Stomach smooth muscle (tissue), 2 donors: ENCODE data around the gene C12orf56.
"Not testable (repeated sequence)": the region's sequence is repeated elsewhere in the genome, so short reads cannot be mapped to it uniquely, and the experiment has no call there.

ENCODE experiments used
- H3K27ac ChIP-seq: one replicate; pipeline ENCODE4 v1.7.0; 2013; ENCODE audit warnings: mild to moderate bottlenecking, low read length, inconsistent platforms
- H3K27me3 ChIP-seq, 2 donors: one replicate each; pipeline ENCODE4 v1.7.0; 2013; ENCODE audit warnings: low read length in 2 of 2; ENCODE audit not compliant: insufficient read depth in 2 of 2, control insufficient read depth in 1 of 2
- H3K36me3 ChIP-seq, 2 donors: one replicate each; pipeline ENCODE4 v1.7.0; 2013; ENCODE audit warnings: low read length in 2 of 2; ENCODE audit not compliant: control insufficient read depth in 2 of 2, insufficient read depth in 2 of 2
- H3K4me1 ChIP-seq: one replicate; pipeline ENCODE4 v1.7.0; 2013; ENCODE audit warnings: low read length; ENCODE audit not compliant: control insufficient read depth, insufficient read depth
- H3K4me3 ChIP-seq, 2 donors: one replicate each; pipeline ENCODE4 v1.7.0; 2013; ENCODE audit warnings: low read length in 2 of 2
- H3K9ac ChIP-seq, 2 donors: one replicate each; pipeline ENCODE4 v1.7.0; 2013; ENCODE audit warnings: low read length in 2 of 2, mild to moderate bottlenecking in 1 of 2
- H3K9me3 ChIP-seq, 2 donors: one replicate each; pipeline ENCODE4 v1.7.0; 2013; ENCODE audit warnings: low read length in 2 of 2; ENCODE audit not compliant: control insufficient read depth in 2 of 2
- donor health status: healthy.
- donor health status: Pancreatic carcinoma.

C12orf56 gene

DNA sequence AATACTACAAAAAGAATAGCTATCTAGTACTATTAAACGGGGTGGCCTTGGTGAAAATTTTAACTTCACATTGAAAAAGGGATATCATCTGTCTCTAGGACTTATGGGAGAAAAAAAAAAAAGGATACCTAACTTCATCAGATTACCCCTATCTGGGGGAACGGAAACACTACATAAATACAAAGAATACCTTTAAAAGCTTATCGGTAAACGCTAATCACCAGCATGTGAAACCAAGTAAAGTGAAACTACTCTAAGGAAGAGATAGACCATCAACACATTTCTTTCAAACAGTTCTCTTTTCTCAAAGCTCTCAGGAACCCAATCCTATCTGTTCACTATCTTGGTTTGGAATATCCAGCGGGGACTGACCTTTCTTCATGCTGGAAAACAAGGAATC, 172.0 kb downstream of the C12orf56 start:
- no peaks in the 10 kb centered on the region for H3K9me3 ChIP-seq
- no peak overlapping the region for H3K4me3 ChIP-seq
- H3K27ac ChIP-seq, result no peak overlapping the region
- no peak overlapping the region for H3K9ac ChIP-seq
- H3K27me3 ChIP-seq, result no peaks in the 10 kb centered on the region
- H3K36me3 ChIP-seq, result no peaks in the 10 kb centered on the region
- no peaks in the 10 kb centered on the region for H3K4me1 ChIP-seq

DNA sequence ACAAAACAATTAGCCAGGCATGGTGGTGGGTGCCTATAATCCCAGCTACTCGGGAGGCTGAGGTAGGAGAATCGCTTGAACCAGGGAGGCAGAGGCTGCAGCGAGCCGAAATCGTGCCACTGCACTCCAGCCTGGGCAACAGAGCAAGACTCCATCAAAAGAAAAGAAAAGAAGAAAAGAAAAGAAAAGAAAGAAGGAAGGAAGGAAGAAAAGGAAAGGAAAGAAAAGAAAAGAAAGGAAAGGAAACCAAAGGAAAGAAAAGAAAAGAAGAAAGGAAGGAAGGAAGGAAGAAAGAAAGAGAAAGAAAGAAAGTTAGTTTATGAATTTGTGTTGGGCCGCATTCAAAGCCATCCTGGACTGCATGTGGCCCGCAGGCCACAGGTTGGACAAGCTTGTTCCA, 172.9 kb downstream of the C12orf56 start:
- H3K4me3 ChIP-seq, H3K36me3 ChIP-seq, H3K9ac ChIP-seq, H3K27ac ChIP-seq, H3K4me1 ChIP-seq, H3K9me3 ChIP-seq, H3K27me3 ChIP-seq: not testable (repeated sequence)

DNA sequence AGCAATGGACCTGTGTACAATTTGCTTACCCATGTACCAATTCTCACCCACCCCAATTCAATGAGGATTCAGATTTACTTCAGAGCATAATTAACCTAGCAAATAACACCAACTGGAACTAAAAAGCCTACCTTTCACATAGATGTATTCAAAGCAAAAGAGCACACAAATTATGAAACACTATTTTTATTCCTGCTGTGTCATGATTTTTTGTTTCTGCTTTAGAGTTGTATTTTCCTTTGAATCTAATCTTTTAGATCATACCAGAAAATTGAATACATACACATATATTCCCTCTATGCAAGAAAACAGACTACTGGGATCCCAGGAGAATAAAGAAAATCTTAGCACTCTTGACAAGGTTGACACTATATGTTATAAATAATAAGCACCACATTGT, 174.3 kb downstream of the C12orf56 start:
- Histone ChIP-seq H3K27ac (no peak overlapping the region), H3K4me1 (no peaks in the 10 kb centered on the region), H3K9ac (no peak overlapping the region), H3K27me3 (no peaks in the 10 kb centered on the region), H3K4me3 (no peak overlapping the region), H3K36me3 (no peaks in the 10 kb centered on the region), H3K9me3 (no peaks in the 10 kb centered on the region)
